ENCODE results near the gene TMEM267. TPM values are rescaled to one million over a fixed set of nuclear protein-coding genes. Genes with fewer than 3 reads are reported as not detected.

The TMEM267 gene
- total RNA-seq, 1 donor from 2014 or later, result 6.8 TPM

DNA sequence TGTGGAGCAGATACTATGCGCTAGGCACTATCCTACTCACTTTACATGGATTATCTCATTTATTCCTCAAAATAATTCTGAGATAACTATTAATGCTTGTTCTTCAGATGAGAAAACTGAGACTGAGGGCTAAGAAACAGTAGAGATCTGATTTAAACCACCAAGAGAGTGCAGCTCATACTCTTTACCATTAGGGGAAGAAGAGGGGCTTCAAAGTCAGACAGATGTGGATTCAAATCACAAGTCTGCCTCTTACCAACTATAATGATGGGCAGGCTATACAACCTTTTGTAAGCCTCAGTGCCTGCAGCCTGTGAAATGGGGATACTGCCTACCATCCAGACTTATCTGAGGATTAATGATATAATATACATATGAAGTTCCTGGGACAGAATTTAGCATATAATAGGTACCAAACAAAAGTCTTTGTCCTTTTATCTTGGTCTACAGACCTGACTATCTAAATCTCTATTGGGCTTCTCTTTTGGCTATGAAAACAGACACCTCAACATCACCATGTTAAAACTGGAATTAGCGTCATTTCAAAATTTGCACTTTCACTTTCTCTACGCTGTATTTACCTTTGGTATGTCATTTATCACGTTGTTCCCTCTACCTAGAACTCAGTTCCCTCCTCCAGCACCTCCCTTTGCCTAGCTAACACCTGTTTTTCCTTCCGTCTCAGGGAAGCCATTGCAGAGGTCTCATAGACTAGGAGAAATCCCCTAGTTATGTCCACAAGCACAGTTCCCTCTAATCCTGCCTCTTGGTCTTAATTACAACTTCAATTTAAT lies 13.8 kb upstream of the TMEM267 start:
- Mint-ChIP-seq H3K27me3 (ENCODE audit: unreplicated experiment) (no peaks in the 10 kb centered on the region), H3K4me1 (ENCODE audit: unreplicated experiment) (no peaks in the 10 kb centered on the region), H3K36me3 (ENCODE audit: low read depth, unreplicated experiment) (no peaks in the 10 kb centered on the region), H3K9me3 (ENCODE audit: unreplicated experiment) (no peaks in the 10 kb centered on the region), H3K4me3 (ENCODE audit: unreplicated experiment) (no peak overlapping the region), H3K27ac (ENCODE audit: unreplicated experiment) (no peak overlapping the region)
- TF ChIP-seq CTCF (IDR thresholded peaks at IDR 0.05; ENCODE audit: unreplicated experiment), result no peak
- DNase-seq (ENCODE audit: low spot score), result no peak

DNA sequence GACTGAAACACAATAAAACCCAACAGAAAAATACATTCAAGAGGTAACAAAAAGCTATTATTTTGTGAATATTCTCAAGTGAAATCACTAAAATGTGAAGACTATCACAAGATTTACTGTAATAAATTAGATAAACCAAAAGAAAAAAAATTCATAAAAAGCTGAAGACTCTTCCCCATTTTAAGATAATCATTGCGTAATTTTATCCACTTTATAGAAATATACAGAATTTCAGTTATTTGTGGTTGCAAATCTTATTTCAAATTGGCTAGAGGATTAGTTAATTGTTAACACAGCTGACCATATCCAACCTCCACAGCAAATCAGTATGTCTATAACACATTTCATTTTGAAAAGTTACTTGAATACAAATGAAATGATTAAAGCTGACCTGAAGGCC lies 7.7 kb upstream of the TMEM267 start:
- Mint-ChIP-seq H3K4me1 (ENCODE audit: unreplicated experiment) (no peaks in the 10 kb centered on the region), H3K9me3 (ENCODE audit: unreplicated experiment) (no peaks in the 10 kb centered on the region), H3K27ac (ENCODE audit: unreplicated experiment) (no peak overlapping the region), H3K4me3 (ENCODE audit: unreplicated experiment) (no peak overlapping the region), H3K27me3 (ENCODE audit: unreplicated experiment) (no peaks in the 10 kb centered on the region), H3K36me3 (ENCODE audit: low read depth, unreplicated experiment) (no peaks in the 10 kb centered on the region)
- no peak for TF ChIP-seq CTCF (IDR thresholded peaks at IDR 0.05; ENCODE audit: unreplicated experiment)
- no peak for DNase-seq (ENCODE audit: low spot score)

DNA sequence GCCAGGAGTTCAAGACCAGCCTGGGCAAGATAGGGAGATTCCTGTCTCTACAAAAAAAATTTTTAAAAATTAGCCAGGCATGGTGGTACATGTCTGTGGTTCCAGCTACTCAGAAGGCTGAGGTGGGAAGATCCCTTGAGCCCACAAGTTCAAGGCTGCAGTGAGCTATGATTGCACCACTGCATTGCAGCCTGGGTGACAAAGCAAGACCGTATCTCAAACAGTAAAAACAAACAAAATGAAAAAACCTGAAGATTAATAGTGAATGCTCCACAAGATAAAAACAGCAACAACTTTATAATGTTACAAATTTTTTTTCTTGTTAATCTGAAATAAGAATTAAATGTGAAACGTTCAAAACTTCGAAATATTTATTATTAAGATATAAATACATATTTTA lies 2.7 kb upstream of the TMEM267 start:
- Mint-ChIP-seq H3K4me3 (ENCODE audit: unreplicated experiment) (no peak overlapping the region), H3K4me1 (ENCODE audit: unreplicated experiment) (peaks cover 9% of the 10 kb centered on the region), H3K27me3 (ENCODE audit: unreplicated experiment) (peaks cover 3% of the 10 kb centered on the region), H3K27ac (ENCODE audit: unreplicated experiment) (no peak overlapping the region), H3K9me3 (ENCODE audit: unreplicated experiment) (no peaks in the 10 kb centered on the region), H3K36me3 (ENCODE audit: low read depth, unreplicated experiment) (no peaks in the 10 kb centered on the region)
- TF ChIP-seq CTCF (IDR thresholded peaks at IDR 0.05; ENCODE audit: unreplicated experiment), result no peak
- no peak for DNase-seq (ENCODE audit: low spot score)

DNA sequence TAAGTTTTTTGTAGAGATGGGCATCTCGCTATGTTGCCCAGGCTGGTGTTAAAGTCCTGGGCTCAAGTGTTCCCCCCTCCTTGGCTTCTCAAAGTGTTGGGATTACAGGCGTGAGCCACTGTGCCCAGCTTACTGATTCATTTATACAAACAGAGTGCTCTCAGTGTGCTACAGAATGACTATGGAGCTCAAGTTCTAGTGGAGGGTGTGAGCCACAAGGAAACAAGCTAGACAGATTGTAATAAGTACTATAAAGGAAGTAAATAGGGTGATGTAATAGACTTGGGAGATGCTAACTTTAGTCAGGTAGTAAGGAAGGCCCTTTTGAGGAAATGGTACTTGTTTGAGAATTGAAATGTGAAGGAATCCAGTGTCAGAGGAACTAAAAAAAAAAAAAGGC lies 1.7 kb upstream of the TMEM267 start:
- Mint-ChIP-seq H3K36me3 (ENCODE audit: low read depth, unreplicated experiment) (no peaks in the 10 kb centered on the region), H3K4me3 (ENCODE audit: unreplicated experiment) (no peak overlapping the region), H3K4me1 (ENCODE audit: unreplicated experiment) (peaks cover 9% of the 10 kb centered on the region), H3K27ac (ENCODE audit: unreplicated experiment) (no peak overlapping the region), H3K9me3 (ENCODE audit: unreplicated experiment) (no peaks in the 10 kb centered on the region), H3K27me3 (ENCODE audit: unreplicated experiment) (peaks cover 3% of the 10 kb centered on the region)
- TF ChIP-seq CTCF (IDR thresholded peaks at IDR 0.05; ENCODE audit: unreplicated experiment), result no peak
- no peak for DNase-seq (ENCODE audit: low spot score)

DNA sequence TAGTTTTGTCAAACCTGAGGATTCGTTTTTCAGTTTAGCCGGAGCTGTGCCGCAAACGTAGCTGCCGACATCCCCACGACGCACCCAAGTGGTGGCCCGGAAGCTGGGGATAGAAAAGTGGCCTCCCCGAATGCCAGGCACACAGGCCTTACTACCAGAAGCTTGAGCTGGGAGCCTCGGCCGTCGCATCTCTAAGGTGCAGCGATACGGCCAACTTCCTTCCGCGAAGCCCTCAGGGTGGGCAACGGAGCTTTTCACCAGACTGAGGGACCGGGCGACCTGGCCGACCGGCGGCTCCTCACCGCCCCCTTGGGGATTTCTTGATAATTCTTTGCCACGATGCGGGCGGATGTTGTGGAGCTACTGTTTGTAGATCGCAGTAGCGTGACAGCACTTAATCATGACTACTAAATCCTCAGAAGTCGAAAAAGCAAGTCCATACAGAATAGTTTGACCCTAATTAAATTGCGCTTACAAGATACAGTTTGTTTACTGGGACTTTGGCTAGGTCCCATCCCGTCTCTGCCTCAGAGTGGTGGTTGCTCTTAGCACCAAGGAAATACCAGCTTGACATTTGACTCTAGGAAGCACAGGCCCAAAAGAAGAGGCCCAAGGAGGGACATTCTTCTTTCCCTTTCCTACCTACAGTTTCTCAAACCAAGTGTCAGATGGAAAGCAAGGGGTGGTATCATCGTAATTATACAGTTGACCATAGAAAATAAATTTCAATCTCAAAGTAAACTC lies 613 bp upstream of the TMEM267 start:
- peaks cover 9% of the 10 kb centered on the region for H3K4me1 Mint-ChIP-seq (ENCODE audit: unreplicated experiment)
- TF ChIP-seq CTCF (IDR thresholded peaks at IDR 0.05; ENCODE audit: unreplicated experiment), result peak; percentile 65
- H3K27me3 Mint-ChIP-seq (ENCODE audit: unreplicated experiment), result peaks cover 3% of the 10 kb centered on the region
- H3K27ac Mint-ChIP-seq (ENCODE audit: unreplicated experiment), result peak overlapping the region; percentile 99
- no peaks in the 10 kb centered on the region for H3K36me3 Mint-ChIP-seq (ENCODE audit: low read depth, unreplicated experiment)
- peak overlapping the region; percentile 97 for H3K4me3 Mint-ChIP-seq (ENCODE audit: unreplicated experiment)
- no peaks in the 10 kb centered on the region for H3K9me3 Mint-ChIP-seq (ENCODE audit: unreplicated experiment)
- DNase-seq (ENCODE audit: low spot score), result peak; percentile 89
